HG03039 (cell line): ENCODE measurements around the gene ZBTB42.
"Not testable (repeated sequence)": the region's sequence is repeated elsewhere in the genome, so short reads cannot be mapped to it uniquely, and the experiment has no call there.

Source experiments
- ATAC-seq: cut with Tn5 transposase; IDR thresholded peaks from one replicate; pipeline ENCODE4 v1.9.1; 2021; ENCODE audit warnings: mild to moderate bottlenecking, moderate library complexity; ENCODE audit not compliant: unreplicated experiment

ZBTB42 gene

DNA sequence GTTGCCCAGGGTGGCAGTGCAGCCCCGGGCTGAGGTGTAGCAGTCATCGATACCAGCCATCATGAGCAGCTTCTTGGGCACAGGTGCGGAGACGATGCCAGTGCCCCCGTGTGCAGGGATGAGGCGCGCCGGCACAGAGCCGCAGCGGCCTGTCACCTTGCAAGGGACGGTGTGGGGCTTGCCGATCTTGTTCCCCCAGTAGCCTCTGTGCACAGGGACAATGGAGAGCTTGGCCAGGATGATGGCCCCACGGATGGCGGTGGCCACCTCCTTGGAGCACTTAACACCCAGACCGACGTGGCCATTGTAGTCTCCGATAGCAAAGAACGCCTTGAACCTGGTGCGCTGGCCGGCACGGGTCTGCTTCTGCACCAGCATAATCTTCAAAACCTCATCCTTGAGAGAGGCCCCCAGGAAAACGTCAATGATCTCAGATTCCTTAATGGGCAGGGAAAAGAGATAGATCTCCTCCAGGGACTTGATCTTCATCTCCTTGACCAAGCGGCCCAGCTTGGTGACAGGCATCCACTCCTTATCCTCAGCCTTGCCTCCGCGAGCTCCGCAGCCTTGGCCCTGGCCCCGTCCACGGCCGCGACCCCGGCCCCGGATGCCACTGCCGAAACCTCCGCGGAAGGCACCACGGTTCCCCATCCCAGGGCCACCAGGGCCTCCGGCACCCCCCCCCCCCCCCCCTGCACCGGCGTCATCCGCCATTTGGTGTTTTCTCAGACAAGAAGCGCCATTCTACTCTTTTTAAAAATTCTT is 35.5 kb downstream of the ZBTB42 start:
- ATAC-seq: not testable (repeated sequence)

DNA sequence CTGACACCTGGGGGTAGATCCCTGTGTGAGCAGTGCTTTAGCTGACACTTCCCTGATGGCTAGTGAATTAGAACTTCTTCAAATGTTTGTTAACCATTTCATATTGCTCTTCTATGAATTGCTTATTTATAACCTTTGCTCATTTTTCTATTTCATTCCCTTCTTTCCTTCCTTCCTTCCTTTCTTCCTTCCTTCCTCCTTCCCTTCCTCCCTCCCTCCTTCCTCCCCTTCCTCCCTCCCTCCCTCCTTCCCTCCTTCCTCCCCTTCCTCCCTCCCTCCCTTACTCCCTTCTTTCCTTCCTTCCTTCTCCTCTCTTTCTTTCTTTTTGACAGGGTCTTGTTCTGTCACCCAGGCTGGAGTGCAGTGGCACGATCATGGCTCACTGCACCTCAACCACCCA is 40.8 kb downstream of the ZBTB42 start:
- no peak for ATAC-seq

DNA sequence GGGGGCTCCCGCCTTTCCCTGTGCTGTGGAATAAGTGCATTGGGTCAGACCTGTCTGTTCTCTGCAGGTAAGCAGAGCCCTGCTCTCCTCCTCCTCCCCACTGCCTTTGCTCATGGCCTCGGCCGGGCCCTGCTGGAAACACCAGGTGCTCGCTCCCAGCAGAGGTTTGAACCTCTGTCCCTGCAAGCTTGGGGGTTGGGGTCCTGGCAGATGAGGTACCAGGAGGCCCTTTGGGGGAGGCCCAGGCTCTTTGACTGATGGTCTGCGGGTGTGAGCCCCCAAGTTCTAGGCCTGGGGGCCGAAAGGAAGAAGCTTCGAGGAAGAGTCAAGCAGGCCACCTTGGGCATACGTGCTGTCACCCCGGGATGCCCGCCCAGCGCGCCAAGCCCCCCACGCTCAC is 42.1 kb downstream of the ZBTB42 start:
- no peak for ATAC-seq

DNA sequence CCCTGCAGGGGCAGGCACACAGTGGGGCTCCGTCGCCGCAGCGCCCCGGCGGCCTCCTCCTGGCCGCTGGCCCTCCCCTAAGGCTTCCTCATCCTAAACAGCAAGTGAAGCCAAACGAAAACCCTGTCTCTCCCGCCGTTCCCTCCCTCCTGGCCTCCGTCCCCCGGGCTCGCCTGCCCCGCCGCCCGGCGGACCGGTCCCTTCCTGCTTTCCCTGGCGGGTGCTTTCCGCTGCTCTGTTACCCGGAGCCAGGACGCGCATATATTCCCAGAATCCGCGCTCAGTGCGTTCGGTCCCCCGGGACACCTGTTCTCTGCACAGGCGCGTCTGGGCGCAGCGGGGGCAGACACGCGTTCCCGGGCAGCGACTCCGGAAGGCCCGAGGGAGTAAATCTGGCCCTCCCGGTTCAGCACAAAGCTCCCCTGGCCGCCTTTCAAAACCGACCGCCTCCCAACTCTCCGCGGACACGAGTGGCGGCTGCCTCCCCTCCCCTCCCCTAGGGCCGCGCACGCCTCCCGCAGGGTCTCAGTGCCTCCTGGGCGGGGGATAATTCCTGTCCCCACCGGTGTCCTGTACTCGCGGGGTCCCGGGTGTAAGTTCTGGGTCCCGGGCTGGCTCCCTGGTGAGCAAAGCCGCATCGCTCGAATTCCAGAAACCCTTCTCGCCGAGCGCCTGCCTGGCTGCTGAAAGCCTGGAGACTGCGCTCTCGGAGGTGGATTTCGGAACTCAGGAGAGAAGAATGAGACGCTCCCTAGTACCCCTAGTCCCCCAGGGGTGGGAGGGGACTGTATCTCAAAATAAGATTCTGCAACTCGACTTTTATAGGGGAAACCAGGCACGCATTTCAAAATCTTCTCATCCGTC is 42.8 kb downstream of the ZBTB42 start:
- ATAC-seq: no peak

DNA sequence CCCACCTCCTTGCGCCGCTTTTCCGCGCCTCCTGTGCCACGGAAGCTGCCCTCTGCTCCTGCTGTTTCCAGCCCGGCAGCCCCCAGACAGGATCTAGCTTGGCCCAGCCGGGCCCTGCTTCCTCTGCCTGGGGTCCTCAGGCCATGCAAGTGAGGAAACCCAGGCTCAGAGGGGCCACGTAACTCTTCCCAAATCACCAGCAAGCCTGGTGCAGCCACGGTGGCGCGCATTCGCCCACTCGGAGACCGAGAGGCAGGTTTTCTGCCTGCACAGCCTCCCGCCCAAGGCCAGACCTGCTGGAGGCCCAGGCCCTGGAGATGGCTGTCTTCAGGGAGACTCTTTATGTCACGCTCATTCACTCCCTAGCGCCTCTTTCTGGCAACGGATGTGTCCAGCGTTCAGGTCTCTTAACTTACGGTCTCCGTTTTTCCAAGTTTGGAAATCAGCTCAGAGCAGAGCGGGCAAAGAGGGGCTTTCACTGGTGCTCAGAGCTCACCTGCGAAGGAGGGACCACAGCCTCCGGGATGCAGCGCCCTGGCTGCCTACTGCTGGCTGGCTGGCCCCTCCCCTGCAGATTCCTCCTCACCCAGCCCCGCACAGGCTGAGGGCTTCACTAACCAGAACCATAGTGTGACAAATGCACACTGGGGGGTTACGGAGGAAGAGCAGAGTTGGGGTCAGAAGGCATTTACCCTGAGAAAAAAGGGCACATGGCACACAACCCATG is 43.6 kb downstream of the ZBTB42 start:
- no peak for ATAC-seq

DNA sequence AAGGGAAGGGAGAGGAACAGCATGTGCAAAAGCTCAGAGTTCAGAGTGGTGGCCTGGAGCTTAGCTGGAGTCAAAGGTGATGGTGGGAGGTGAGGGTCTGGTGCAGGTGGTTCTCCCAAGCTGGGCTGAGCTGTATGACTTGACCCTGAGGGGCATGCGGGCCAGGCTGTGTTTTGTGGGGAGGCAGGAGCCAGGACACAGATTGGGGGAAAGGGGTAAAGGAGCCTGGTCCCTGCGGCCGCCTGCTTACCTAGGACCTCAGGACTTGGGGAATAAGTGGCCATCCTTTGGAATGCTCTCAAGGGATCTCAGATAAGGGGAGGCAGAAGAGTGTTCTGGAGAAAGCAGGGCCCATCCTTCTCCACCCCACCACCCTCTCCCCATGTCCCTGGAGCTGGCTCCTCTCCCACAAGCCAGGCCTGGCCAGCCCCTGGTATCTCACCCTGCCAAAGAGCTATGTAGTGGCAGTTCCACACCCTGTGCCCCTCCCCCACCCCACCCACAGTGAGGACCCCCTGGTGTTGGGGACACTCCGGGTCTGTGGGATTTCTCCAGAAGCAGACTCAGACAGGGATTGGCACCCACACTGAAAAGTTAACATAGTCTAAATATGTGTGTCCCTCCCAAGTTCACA is 44.2 kb downstream of the ZBTB42 start:
- ATAC-seq: no peak

DNA sequence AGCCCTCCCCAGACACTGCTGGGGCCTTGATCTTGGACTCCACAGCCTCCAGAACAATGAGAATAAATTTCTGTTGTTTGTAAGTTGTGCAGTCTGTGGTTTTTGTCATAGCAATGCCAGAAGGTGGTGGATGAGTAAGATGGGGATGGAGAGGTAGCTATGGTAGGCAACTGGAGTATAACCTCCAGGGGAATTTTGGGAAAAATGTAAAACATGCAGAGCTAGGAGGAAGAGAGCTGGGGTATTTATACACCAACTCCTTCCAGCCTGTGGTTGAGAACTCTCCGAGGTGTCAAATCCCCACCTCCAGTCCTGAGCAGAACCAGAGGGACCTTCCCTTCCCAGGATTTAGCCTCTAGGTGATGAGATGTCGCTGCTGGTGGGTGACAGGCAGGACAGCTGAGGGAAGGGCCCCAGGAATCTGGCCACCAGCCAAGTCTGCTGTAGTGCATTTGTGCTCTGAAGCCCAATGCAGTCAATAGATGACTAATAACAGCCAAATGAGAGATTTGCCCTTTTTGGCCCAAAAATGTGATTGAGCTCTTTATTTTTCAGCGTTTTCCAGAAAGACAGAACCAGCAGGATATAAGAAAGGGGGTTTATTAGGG is 45.0 kb downstream of the ZBTB42 start:
- ATAC-seq: no peak

DNA sequence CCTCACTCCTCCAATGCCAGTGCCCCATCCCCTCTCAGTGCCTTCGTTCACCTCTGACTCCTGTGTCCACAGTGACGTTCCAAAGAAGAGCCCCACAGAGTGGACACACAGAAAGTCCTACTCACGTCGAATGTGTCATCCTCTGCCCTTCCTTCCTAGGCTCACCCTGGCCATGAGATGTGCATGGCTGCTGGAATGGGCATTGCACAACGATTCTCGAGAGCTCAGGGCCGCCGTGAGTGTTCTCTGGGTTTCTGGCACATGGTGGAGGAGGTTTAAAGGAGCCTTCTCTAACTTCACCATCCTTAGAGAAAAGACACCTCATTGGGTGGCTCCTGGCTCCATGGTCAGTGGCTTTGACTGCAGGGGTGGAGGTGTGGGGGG is 51.4 kb downstream of the ZBTB42 start:
- no peak for ATAC-seq
